ENCODE data around the gene DNTTIP2. TPM values are rescaled to one million over a fixed set of nuclear protein-coding genes. Genes with fewer than 3 reads are reported as not detected.
"Not testable (repeated sequence)": the region's sequence is repeated elsewhere in the genome, so short reads cannot be mapped to it uniquely, and the experiment has no call there.

Gene DNTTIP2
- total RNA-seq (2014; rRNA removed; shearing (Covaris generic)): 26.7 and 50.1 TPM in 2 replicates

GRCh38 chr1:93878889-93879586 is at the start of gene DNTTIP2:
Gene DNTTIP2, minus strand, starts transcription at chr1:93879206. Its CDS starts 58 bp downstream, at chr1:93879148.
- DNase-seq (ENCODE audit: low read depth): peak; percentile 92

GRCh38 chr1:93925206-93925605 is 46.2 kb upstream of the DNTTIP2 start:
- no peak for DNase-seq (ENCODE audit: low read depth)

- no peak for DNase-seq (ENCODE audit: low read depth)
Observed at GRCh38 chr1:93919780-93920179, 40.8 kb upstream of the DNTTIP2 start.

GRCh38 chr1:93917302-93917701 is 38.3 kb upstream of the DNTTIP2 start:
- DNase-seq (ENCODE audit: low read depth): no peak

GRCh38 chr1:93910880-93911279 is 31.9 kb upstream of the DNTTIP2 start:
- DNase-seq (ENCODE audit: low read depth): not testable (repeated sequence)

GRCh38 chr1:93910305-93910704 is 31.3 kb upstream of the DNTTIP2 start:
- DNase-seq (ENCODE audit: low read depth): no peak

GRCh38 chr1:93909146-93910050 is 30.4 kb upstream of the DNTTIP2 start, which contains the start of gene GCLM:
Gene GCLM, minus strand, starts transcription at chr1:93909430. Its CDS starts 267 bp downstream, at chr1:93909163.
- DNase-seq (ENCODE audit: low read depth): peak; percentile 93

GRCh38 chr1:93908394-93909145 is 29.6 kb upstream of the DNTTIP2 start:
- peak; percentile 56 for DNase-seq (ENCODE audit: low read depth)

- peak; percentile 75 for DNase-seq (ENCODE audit: low read depth)
Observed at GRCh38 chr1:93907718-93908117, 28.7 kb upstream of the DNTTIP2 start.

GRCh38 chr1:93906480-93906879 is 27.5 kb upstream of the DNTTIP2 start:
- no peak for DNase-seq (ENCODE audit: low read depth)

- peak; percentile 64 for DNase-seq (ENCODE audit: low read depth)
Observed at GRCh38 chr1:93905734-93906133, 26.7 kb upstream of the DNTTIP2 start.

- DNase-seq (ENCODE audit: low read depth): peak; percentile 8
Observed at GRCh38 chr1:93905051-93905450, 26.0 kb upstream of the DNTTIP2 start.

GRCh38 chr1:93904228-93904627 is 25.2 kb upstream of the DNTTIP2 start:
- peak; percentile 52 for DNase-seq (ENCODE audit: low read depth)

GRCh38 chr1:93900723-93901504 is 21.9 kb upstream of the DNTTIP2 start:
- no peak for DNase-seq (ENCODE audit: low read depth)

GRCh38 chr1:93899543-93900207 is 20.7 kb upstream of the DNTTIP2 start:
- DNase-seq (ENCODE audit: low read depth): no peak

- DNase-seq (ENCODE audit: low read depth): no peak
Observed at GRCh38 chr1:93888900-93889299, 9.9 kb upstream of the DNTTIP2 start.

- DNase-seq (ENCODE audit: low read depth): no peak
Observed at GRCh38 chr1:93882269-93882668, 3.3 kb upstream of the DNTTIP2 start.

- DNase-seq (ENCODE audit: low read depth): peak; percentile 45
Observed at GRCh38 chr1:93880731-93881130, 1.7 kb upstream of the DNTTIP2 start.

GRCh38 chr1:93878501-93878888 is 511 bp downstream of the DNTTIP2 start:
- peak; percentile 68 for DNase-seq (ENCODE audit: low read depth)

- no peak for DNase-seq (ENCODE audit: low read depth)
Observed at GRCh38 chr1:93877529-93877928, 1.5 kb downstream of the DNTTIP2 start.

- DNase-seq (ENCODE audit: low read depth): peak; percentile 11
Observed at GRCh38 chr1:93876244-93876643, 2.8 kb downstream of the DNTTIP2 start.
